ENCODE data around the gene SNRNP48.

DNA sequence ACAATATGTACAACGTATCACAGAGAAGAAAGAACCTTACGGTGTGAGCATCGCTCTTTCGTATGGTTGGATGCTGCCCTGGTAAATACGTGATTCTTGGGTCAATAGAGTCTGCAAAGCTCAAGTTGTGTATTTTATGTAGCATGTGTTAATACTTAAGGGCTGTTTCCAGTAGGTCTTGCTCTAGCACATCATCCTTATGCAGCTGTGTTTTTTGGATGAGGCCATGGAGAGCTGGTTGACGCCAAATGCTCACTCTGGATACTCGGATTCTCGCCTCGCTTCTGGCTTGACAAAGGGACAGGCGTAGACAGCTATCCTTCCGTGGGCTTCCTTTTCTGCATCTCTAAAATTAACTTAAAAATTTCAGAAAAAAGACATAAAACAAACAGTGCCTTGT lies 38.9 kb downstream of the SNRNP48 start:
- no peak for TF ChIP-seq EZH2 (IDR thresholded peaks at IDR 0.05; ENCODE audit: low read length)
- TF ChIP-seq, protein P1, sequence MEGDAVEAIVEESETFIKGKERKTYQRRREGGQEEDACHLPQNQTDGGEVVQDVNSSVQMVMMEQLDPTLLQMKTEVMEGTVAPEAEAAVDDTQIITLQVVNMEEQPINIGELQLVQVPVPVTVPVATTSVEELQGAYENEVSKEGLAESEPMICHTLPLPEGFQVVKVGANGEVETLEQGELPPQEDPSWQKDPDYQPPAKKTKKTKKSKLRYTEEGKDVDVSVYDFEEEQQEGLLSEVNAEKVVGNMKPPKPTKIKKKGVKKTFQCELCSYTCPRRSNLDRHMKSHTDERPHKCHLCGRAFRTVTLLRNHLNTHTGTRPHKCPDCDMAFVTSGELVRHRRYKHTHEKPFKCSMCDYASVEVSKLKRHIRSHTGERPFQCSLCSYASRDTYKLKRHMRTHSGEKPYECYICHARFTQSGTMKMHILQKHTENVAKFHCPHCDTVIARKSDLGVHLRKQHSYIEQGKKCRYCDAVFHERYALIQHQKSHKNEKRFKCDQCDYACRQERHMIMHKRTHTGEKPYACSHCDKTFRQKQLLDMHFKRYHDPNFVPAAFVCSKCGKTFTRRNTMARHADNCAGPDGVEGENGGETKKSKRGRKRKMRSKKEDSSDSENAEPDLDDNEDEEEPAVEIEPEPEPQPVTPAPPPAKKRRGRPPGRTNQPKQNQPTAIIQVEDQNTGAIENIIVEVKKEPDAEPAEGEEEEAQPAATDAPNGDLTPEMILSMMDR (optimal IDR thresholded peaks at IDR 0.05 in 1 of 3, IDR thresholded peaks at IDR 0.05 in 1 of 3, conservative IDR thresholded peaks at IDR 0.05 in 1 of 3; ENCODE audit: extremely low read depth in 1 of 3, insufficient read depth in 2 of 3, low read length in 3 of 3) = no peak
